Loucy (cell line): ENCODE results near the gene CENPP.

Experiments used
- EZH2phosphoT487 ChIP-seq: fragments of 200-600 bp; IDR thresholded peaks from 2 replicates; pipeline ENCODE4 v1.6.1; 2018; ENCODE audit warnings: antibody characterized with exemption, mild to moderate bottlenecking, moderate library complexity, borderline replicate concordance
- TF ChIP-seq, protein P1 (sequence below): fragments of 200-600 bp; sonication (generic); conservative IDR thresholded peaks from 2 replicates; pipeline ENCODE4 v1.5.1; 2014; ENCODE audit warnings: mild to moderate bottlenecking, antibody characterized with exemption, low read length

DNA sequence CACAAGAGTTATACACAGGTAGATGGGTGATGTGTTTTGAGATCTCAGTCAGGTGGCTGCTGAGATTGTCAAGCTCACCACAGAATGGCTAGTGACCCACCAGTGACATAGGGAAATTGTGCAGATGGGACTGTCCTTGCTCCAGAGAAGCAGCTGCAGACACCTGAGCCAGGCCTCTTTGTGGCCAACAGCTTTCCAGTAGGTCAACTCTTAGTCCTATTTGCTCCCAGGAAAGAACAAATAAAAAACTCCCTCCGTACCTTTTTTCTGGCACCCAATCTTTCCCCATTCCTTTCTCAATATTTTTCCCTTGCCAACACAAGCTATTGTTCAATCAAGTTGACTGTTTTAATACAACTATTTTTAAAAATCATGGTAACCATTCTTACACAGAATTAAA, 46.5 kb upstream of the CENPP start:
- TF ChIP-seq, protein P1, sequence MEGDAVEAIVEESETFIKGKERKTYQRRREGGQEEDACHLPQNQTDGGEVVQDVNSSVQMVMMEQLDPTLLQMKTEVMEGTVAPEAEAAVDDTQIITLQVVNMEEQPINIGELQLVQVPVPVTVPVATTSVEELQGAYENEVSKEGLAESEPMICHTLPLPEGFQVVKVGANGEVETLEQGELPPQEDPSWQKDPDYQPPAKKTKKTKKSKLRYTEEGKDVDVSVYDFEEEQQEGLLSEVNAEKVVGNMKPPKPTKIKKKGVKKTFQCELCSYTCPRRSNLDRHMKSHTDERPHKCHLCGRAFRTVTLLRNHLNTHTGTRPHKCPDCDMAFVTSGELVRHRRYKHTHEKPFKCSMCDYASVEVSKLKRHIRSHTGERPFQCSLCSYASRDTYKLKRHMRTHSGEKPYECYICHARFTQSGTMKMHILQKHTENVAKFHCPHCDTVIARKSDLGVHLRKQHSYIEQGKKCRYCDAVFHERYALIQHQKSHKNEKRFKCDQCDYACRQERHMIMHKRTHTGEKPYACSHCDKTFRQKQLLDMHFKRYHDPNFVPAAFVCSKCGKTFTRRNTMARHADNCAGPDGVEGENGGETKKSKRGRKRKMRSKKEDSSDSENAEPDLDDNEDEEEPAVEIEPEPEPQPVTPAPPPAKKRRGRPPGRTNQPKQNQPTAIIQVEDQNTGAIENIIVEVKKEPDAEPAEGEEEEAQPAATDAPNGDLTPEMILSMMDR: no peak
- no peak for TF ChIP-seq EZH2phosphoT487
